ENCODE measurements around the gene LTB4R2.

DNA sequence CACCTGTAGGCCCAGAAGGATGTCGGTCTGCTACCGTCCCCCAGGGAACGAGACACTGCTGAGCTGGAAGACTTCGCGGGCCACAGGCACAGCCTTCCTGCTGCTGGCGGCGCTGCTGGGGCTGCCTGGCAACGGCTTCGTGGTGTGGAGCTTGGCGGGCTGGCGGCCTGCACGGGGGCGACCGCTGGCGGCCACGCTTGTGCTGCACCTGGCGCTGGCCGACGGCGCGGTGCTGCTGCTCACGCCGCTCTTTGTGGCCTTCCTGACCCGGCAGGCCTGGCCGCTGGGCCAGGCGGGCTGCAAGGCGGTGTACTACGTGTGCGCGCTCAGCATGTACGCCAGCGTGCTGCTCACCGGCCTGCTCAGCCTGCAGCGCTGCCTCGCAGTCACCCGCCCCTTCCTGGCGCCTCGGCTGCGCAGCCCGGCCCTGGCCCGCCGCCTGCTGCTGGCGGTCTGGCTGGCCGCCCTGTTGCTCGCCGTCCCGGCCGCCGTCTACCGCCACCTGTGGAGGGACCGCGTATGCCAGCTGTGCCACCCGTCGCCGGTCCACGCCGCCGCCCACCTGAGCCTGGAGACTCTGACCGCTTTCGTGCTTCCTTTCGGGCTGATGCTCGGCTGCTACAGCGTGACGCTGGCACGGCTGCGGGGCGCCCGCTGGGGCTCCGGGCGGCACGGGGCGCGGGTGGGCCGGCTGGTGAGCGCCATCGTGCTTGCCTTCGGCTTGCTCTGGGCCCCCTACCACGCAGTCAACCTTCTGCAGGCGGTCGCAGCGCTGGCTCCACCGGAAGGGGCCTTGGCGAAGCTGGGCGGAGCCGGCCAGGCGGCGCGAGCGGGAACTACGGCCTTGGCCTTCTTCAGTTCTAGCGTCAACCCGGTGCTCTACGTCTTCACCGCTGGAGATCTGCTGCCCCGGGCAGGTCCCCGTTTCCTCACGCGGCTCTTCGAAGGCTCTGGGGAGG, 985 bp downstream of the LTB4R2 start, which contains the start of gene LTB4R:
- TF ChIP-seq, protein P1, sequence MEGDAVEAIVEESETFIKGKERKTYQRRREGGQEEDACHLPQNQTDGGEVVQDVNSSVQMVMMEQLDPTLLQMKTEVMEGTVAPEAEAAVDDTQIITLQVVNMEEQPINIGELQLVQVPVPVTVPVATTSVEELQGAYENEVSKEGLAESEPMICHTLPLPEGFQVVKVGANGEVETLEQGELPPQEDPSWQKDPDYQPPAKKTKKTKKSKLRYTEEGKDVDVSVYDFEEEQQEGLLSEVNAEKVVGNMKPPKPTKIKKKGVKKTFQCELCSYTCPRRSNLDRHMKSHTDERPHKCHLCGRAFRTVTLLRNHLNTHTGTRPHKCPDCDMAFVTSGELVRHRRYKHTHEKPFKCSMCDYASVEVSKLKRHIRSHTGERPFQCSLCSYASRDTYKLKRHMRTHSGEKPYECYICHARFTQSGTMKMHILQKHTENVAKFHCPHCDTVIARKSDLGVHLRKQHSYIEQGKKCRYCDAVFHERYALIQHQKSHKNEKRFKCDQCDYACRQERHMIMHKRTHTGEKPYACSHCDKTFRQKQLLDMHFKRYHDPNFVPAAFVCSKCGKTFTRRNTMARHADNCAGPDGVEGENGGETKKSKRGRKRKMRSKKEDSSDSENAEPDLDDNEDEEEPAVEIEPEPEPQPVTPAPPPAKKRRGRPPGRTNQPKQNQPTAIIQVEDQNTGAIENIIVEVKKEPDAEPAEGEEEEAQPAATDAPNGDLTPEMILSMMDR (IDR thresholded peaks at IDR 0.05): peak; percentile 39 to 76 (median 43)
- peak; percentile 30 for TF ChIP-seq POLR2A (IDR thresholded peaks at IDR 0.05)
- TF ChIP-seq EP300 (IDR thresholded peaks at IDR 0.05; ENCODE audit: low read depth): no peak
- peak; percentile 5 to 51 (median 48) for TF ChIP-seq POLR2AphosphoS5 (IDR thresholded peaks at IDR 0.05)
